H1 (cell line): ENCODE results near the gene ARMC10. TPM values are rescaled to one million over a fixed set of nuclear protein-coding genes. Genes with fewer than 3 reads are reported as not detected.

Source experiments
- CTCF ChIA-PET: fragments of 300-600 bp; sonication (Branson Sonifier 250); formaldehyde crosslinking; loops from one replicate; lab custom pipeline; 2021; ENCODE audit not compliant: partially characterized antibody; lab: Charles Lee
- POLR2A ChIA-PET: fragments of 300-600 bp; sonication (Branson Sonifier 250); formaldehyde crosslinking; loops from one replicate; lab custom pipeline; 2021; ENCODE audit warnings: inconsistent platforms; ENCODE audit not compliant: partially characterized antibody; lab: Charles Lee
- DNase-seq, 2 experiments: peaks; one replicate each; pipeline versions ENCODE4 v3.0.0 to v3.0.0-alpha.2; 2010 to 2022; ENCODE audit warnings: low spot score in 2 of 2, low read depth in 1 of 2, mixed read lengths in 1 of 2
- FAIRE-seq: peaks from 2 replicates; lab custom pipeline; 2011; peaks lifted over from hg19 to GRCh38; lab: Jason Lieb, UNC
- H2AFZ ChIP-seq: 2 replicates; pipeline ENCODE4 v1.8.1; 2012; ENCODE audit warnings: low read length, inconsistent platforms
- H2AK5ac ChIP-seq: 2 replicates; pipeline ENCODE4 v1.6.1; 2013; ENCODE audit warnings: low read depth, low read length
- H2BK120ac ChIP-seq: replicated peaks from 2 replicates; pipeline ENCODE3; 2013; ENCODE audit warnings: low read depth, low read length, inconsistent platforms
- H2BK12ac ChIP-seq: 2 replicates; pipeline ENCODE4 v1.6.1; 2013; ENCODE audit warnings: low read depth, low read length
- H2BK15ac ChIP-seq: 2 replicates; pipeline ENCODE4 v1.6.1; 2013; ENCODE audit warnings: low read length
- H2BK20ac ChIP-seq: 2 replicates; pipeline ENCODE4 v1.6.1; 2013; ENCODE audit warnings: low read length
- H2BK5ac ChIP-seq: 2 replicates; pipeline ENCODE4 v1.6.1; 2013; ENCODE audit warnings: low read depth, low read length
- H3K14ac ChIP-seq: 2 replicates; pipeline ENCODE4 v1.6.1; 2013; ENCODE audit warnings: inconsistent platforms; ENCODE audit not compliant: insufficient read length
- H3K18ac ChIP-seq: 2 replicates; pipeline ENCODE4 v1.6.1; 2013; ENCODE audit warnings: low read length; ENCODE audit errors: extremely low read depth
- H3K23ac ChIP-seq: 2 replicates; pipeline ENCODE4 v1.6.1; 2013; ENCODE audit warnings: inconsistent platforms; ENCODE audit not compliant: insufficient read length
- H3K23me2 ChIP-seq: 2 replicates; pipeline ENCODE4 v1.6.1; 2013; ENCODE audit warnings: low read depth, low read length
- H3K27ac ChIP-seq: 2 replicates; pipeline ENCODE4 v1.6.1; 2011; ENCODE audit warnings: low read depth, low read length, inconsistent platforms
- H3K27me3 ChIP-seq, 4 experiments: replicated peaks in 1 of 4; 1 replicate in 1 of 4; 2 replicates in 3 of 4; pipeline versions ENCODE4 v1.6.1 to v1.8.1; 2011 to 2013; ENCODE audit warnings: low read length in 3 of 4, mild to moderate bottlenecking in 3 of 4, inconsistent platforms in 2 of 4, mixed read lengths in 2 of 4, moderate library complexity in 1 of 4; ENCODE audit not compliant: control insufficient read depth in 3 of 4, insufficient read depth in 3 of 4; ENCODE audit errors: extremely low read depth in 1 of 4
- H3K36me3 ChIP-seq, 4 experiments: 2 replicates each; pipeline versions ENCODE4 v1.6.1 to v1.8.1; 2011 to 2013; ENCODE audit warnings: mild to moderate bottlenecking in 4 of 4, low read length in 3 of 4, moderate library complexity in 2 of 4, control low read depth in 1 of 4, inconsistent platforms in 1 of 4; ENCODE audit not compliant: insufficient read depth in 4 of 4, control insufficient read depth in 2 of 4
- H3K4ac ChIP-seq: replicated peaks from 2 replicates; pipeline ENCODE3; 2013; ENCODE audit warnings: low read length, low read depth, mixed read lengths, inconsistent platforms; ENCODE audit not compliant: insufficient read length
- H3K4me1 ChIP-seq, 4 experiments: replicated peaks in 1 of 4; 1 replicate in 1 of 4; 2 replicates in 3 of 4; pipeline versions ENCODE4 v1.6.1 to v1.8.1; 2011 to 2013; ENCODE audit warnings: low read length in 3 of 4, inconsistent platforms in 2 of 4, mixed read lengths in 1 of 4; ENCODE audit not compliant: insufficient read depth in 4 of 4, control insufficient read depth in 3 of 4
- H3K4me2 ChIP-seq, 2 experiments: 2 replicates each; pipeline versions ENCODE4 v1.6.1 to v1.8.1; 2011 to 2013; ENCODE audit warnings: low read depth in 2 of 2, low read length in 2 of 2, control low read depth in 1 of 2, inconsistent platforms in 1 of 2, mild to moderate bottlenecking in 1 of 2; ENCODE audit not compliant: insufficient read depth in 1 of 2
- H3K4me3 ChIP-seq, 4 experiments: fragments of 200-600, 300-600 bp in 1 of 4; sonication (generic), shearing (Covaris generic), sonication (Bioruptor Twin) in 1 of 4; 2 replicates each; pipeline versions ENCODE4 v1.5.1 to v1.8.1; 2011 to 2016; ENCODE audit warnings: low read length in 4 of 4, low read depth in 3 of 4, control low read depth in 2 of 4, inconsistent platforms in 2 of 4, mild to moderate bottlenecking in 2 of 4, mixed read lengths in 1 of 4, moderate library complexity in 1 of 4; ENCODE audit not compliant: insufficient read depth in 2 of 4; ENCODE audit errors: extremely low read depth in 1 of 4
- H3K56ac ChIP-seq: replicated peaks from 2 replicates; pipeline ENCODE3; 2013; ENCODE audit warnings: low read depth, mild to moderate bottlenecking, mixed read lengths, low read length, inconsistent platforms; ENCODE audit not compliant: insufficient read length
- H3K79me1 ChIP-seq: 2 replicates; pipeline ENCODE4 v1.6.1; 2013; ENCODE audit warnings: low read depth, low read length, control low read depth
- H3K79me2 ChIP-seq, 2 experiments: 2 replicates each; pipeline versions ENCODE4 v1.6.1 to v1.8.1; 2012 to 2013; ENCODE audit warnings: low read length in 2 of 2, mild to moderate bottlenecking in 2 of 2, inconsistent platforms in 1 of 2; ENCODE audit not compliant: insufficient read depth in 2 of 2, control insufficient read depth in 1 of 2
- H3K9ac ChIP-seq, 4 experiments: replicated peaks in 1 of 4; 1 replicate in 1 of 4; 2 replicates in 3 of 4; pipeline versions ENCODE4 v1.6.1 to v1.8.1; 2011 to 2013; ENCODE audit warnings: low read depth in 3 of 4, low read length in 3 of 4, control low read depth in 2 of 4, mild to moderate bottlenecking in 2 of 4, moderate library complexity in 2 of 4, inconsistent platforms in 1 of 4; ENCODE audit errors: extremely low read depth in 1 of 4
- H3K9me3 ChIP-seq, 2 experiments: 2 replicates each; pipeline versions ENCODE4 v1.6.1 to v1.8.1; 2012 to 2013; ENCODE audit warnings: mild to moderate bottlenecking in 2 of 2, moderate library complexity in 2 of 2, control low read depth in 1 of 2, inconsistent platforms in 1 of 2, low read depth in 1 of 2, low read length in 1 of 2, mixed read lengths in 1 of 2; ENCODE audit not compliant: insufficient read depth in 2 of 2
- H4K20me1 ChIP-seq, 2 experiments: replicated peaks in 1 of 2; 2 replicates each; pipeline versions ENCODE3 to v1.8.1; 2011 to 2013; ENCODE audit warnings: inconsistent platforms in 2 of 2, low read length in 2 of 2, mild to moderate bottlenecking in 1 of 2; ENCODE audit not compliant: insufficient read depth in 2 of 2, control insufficient read depth in 1 of 2
- H4K5ac ChIP-seq: 2 replicates; pipeline ENCODE4 v1.6.1; 2013; ENCODE audit warnings: low read length, low read depth, mixed read lengths, inconsistent platforms; ENCODE audit not compliant: insufficient read length
- H4K8ac ChIP-seq: 2 replicates; pipeline ENCODE4 v1.8.0; 2013; ENCODE audit warnings: mild to moderate bottlenecking, moderate library complexity, low read length, inconsistent platforms; ENCODE audit not compliant: insufficient read depth; ENCODE audit errors: extremely low read depth
- H4K91ac ChIP-seq: replicated peaks from 2 replicates; pipeline ENCODE3; 2013; ENCODE audit warnings: low read length, mixed read lengths, inconsistent platforms; ENCODE audit not compliant: insufficient read length
- ATF3 ChIP-seq: IDR thresholded peaks from 2 replicates; pipeline ENCODE4 v1.6.1; 2011; ENCODE audit warnings: low read depth, mild to moderate bottlenecking, low read length; ENCODE audit not compliant: insufficient read depth
- CHD1 ChIP-seq: IDR thresholded peaks from 2 replicates; pipeline ENCODE4 v1.6.1; 2012; ENCODE audit warnings: low read depth, low read length, improper control_type of control experiment
- E2F6 ChIP-seq: IDR thresholded peaks from 2 replicates; pipeline ENCODE4 v1.6.1; 2012; ENCODE audit warnings: inconsistent platforms
- EGR1 ChIP-seq: IDR thresholded peaks from 2 replicates; pipeline ENCODE4 v1.6.1; 2011; ENCODE audit warnings: low read depth, low read length, borderline replicate concordance
- EP300 ChIP-seq, 2 experiments: IDR thresholded peaks; 1 replicate in 1 of 2; 2 replicates in 1 of 2; pipeline ENCODE4 v1.6.1; 2011 to 2012; ENCODE audit warnings: low read depth in 2 of 2, low read length in 2 of 2, mild to moderate bottlenecking in 2 of 2, borderline replicate concordance in 1 of 2, inconsistent platforms in 1 of 2, moderate library complexity in 1 of 2
- MAFK ChIP-seq: IDR thresholded peaks from 2 replicates; pipeline ENCODE4 v1.6.1; 2012; ENCODE audit warnings: low read depth, mild to moderate bottlenecking, improper control_type of control experiment, low read length
- POLR2A ChIP-seq, 2 experiments: IDR thresholded peaks; 1 replicate in 1 of 2; 2 replicates in 1 of 2; pipeline ENCODE4 v1.6.1; 2011; ENCODE audit warnings: low read depth in 2 of 2, low read length in 2 of 2, mild to moderate bottlenecking in 2 of 2; ENCODE audit errors: control extremely low read depth in 1 of 2
- POLR2AphosphoS5 ChIP-seq: IDR thresholded peaks from 2 replicates; pipeline ENCODE4 v1.6.1; 2011; ENCODE audit warnings: low read depth, low read length
- RBBP5 ChIP-seq: IDR thresholded peaks from 2 replicates; pipeline ENCODE4 v1.7.1; 2012; ENCODE audit warnings: low read depth, mild to moderate bottlenecking, inconsistent platforms, low read length, moderate library complexity, borderline replicate concordance
- SP1 ChIP-seq: IDR thresholded peaks from 2 replicates; pipeline ENCODE4 v1.6.1; 2011; ENCODE audit warnings: low read depth, low read length
- SRF ChIP-seq: IDR thresholded peaks from 2 replicates; pipeline ENCODE4 v1.6.1; 2011; ENCODE audit warnings: mild to moderate bottlenecking, low read depth, low read length, moderate library complexity
- TAF1 ChIP-seq: IDR thresholded peaks from 2 replicates; pipeline ENCODE4 v1.6.1; 2011; ENCODE audit warnings: mild to moderate bottlenecking, low read depth, low read length
- TBP ChIP-seq: IDR thresholded peaks from 2 replicates; pipeline ENCODE4 v1.6.1; 2011; ENCODE audit warnings: low read depth, low read length, improper control_type of control experiment
- ZNF274 ChIP-seq: IDR thresholded peaks from 2 replicates; pipeline ENCODE4 v1.7.0; 2012; ENCODE audit warnings: low read length, borderline replicate concordance; ENCODE audit errors: extremely low read depth
- WGBS, 2 experiments: shearing (Covaris generic) in 1 of 2; methylation state at CpG; one replicate each; pipeline versions ENCODE4 v1.1.6 to v1.1.7; 2013 to 2015; ENCODE audit warnings: low lambda C conversion rate in 2 of 2, mixed read lengths in 2 of 2, inconsistent platforms in 1 of 2, low coverage in 1 of 2, missing lambda C conversion rate in 1 of 2; ENCODE audit not compliant: insufficient replicate concordance in 2 of 2, insufficient coverage in 1 of 2, insufficient read length in 1 of 2; ENCODE audit errors: extremely low coverage in 1 of 2, missing lambda C conversion rate in 1 of 2; 5-methylcytosine and 5-hydroxymethylcytosine counted together
- polyA plus RNA-seq, 7 experiments: library from polyadenylated mRNA; depleted of rRNA in 3 of 7; stranded (reverse) in 5 of 7; unstranded in 2 of 7; fragments of >200 nt in 5 of 7; fragments of 200-250 nt in 2 of 7; gene quantifications; 1 replicate in 5 of 7; 2 replicates in 1 of 7; 4 replicates in 1 of 7; pipeline versions ENCODE4 v1.2.1 to v1.2.3, GENCODE V29; 2011 to 2013; ENCODE audit warnings: missing spikeins in 2 of 7, mixed read lengths in 2 of 7
- total RNA-seq: library from RNA; stranded (reverse); fragmentation: NEBNext Ultra II Directional; extraction: Animal tissue kit (Norgen Biotek cat#: 25700); gene quantifications from 2 replicates; pipeline ENCODE4 v1.2.1, GENCODE V29; 2021

The ARMC10 gene
- total and polyA plus RNA-seq, 2 of the 8 experiments (the other 6 are each of a cell fraction or from before 2014, with no cell fraction given), result 16.4 to 44.3 TPM

- Histone ChIP-seq H3K36me3 (no peaks in the 10 kb centered on the region; a peak in 1 of 8 replicates), H2BK120ac (no peak overlapping the region), H4K20me1 (no peaks in the 10 kb centered on the region), H3K9ac (no peak overlapping the region), H3K56ac (no peak overlapping the region), H3K4me3 (no peak overlapping the region), H2BK15ac (no peak overlapping the region), H4K5ac (no peak overlapping the region), H3K4me2 (no peak overlapping the region), H3K23ac (no peak overlapping the region), H2BK12ac (no peak overlapping the region), H3K23me2 (peaks cover 10% of the 10 kb centered on the region), H2AK5ac (no peak overlapping the region), H2BK5ac (no peak overlapping the region), H3K79me2 (peaks cover 0 to 39% of the 10 kb centered on the region in 2 experiments; a peak in 2 of 4 replicates), H4K91ac (no peak overlapping the region), H3K27me3 (no peaks in the 10 kb centered on the region), H2BK20ac (no peak overlapping the region), H2AFZ (no peak overlapping the region), H3K4me1 (peaks cover 0 to 3% (median 1%) of the 10 kb centered on the region in 4 experiments; a peak in 2 of 7 replicates), H3K9me3 (no peaks in the 10 kb centered on the region), H3K18ac (no peak overlapping the region), H4K8ac (no peak overlapping the region), H3K79me1 (no peaks in the 10 kb centered on the region; the same call in 1 of the 2 replicates), H3K4ac (no peak overlapping the region), H3K27ac (no peak overlapping the region), H3K14ac (no peak overlapping the region)
- DNase-seq (no peak), FAIRE-seq (no peak)
- ChIA-PET POLR2A (interaction anchor here (0.8 kb wide), 1 partner anchor 15 kb away, joined by 3 read pairs; no protein-coding TSS in a partner anchor), CTCF (interaction anchor here (0.7 to 0.9 kb wide), 2 partner anchors 15 to 610 kb away, joined by 3 to 4 read pairs; no protein-coding TSS in a partner anchor)
- 98% methylated on average over 3 of the region's 3 CpGs; no CpG with 5 or more reads in 1 of the 2 experiments for WGBS, 2 experiments
- no peak for TF ChIP-seq POLR2A (IDR thresholded peaks at IDR 0.05; ENCODE audit: control extremely low read depth in 1 of 2, low read depth in 2 of 2, low read length in 2 of 2)
- TF ChIP-seq TBP, result no peak
- no peak for TF ChIP-seq ATF3
- TF ChIP-seq POLR2AphosphoS5, result no peak
- no peak for TF ChIP-seq TAF1
- no peak for TF ChIP-seq CHD1
- no peak for TF ChIP-seq E2F6
- TF ChIP-seq MAFK, result no peak
- TF ChIP-seq RBBP5, result no peak
- no peak for TF ChIP-seq ZNF274
- TF ChIP-seq SRF, result no peak
- no peak for TF ChIP-seq EP300 (IDR thresholded peaks at IDR 0.05; ENCODE audit: borderline replicate concordance in 1 of 2, low read depth in 2 of 2, low read length in 2 of 2)
- no peak for TF ChIP-seq EGR1
- no peak for TF ChIP-seq SP1
Measured at GRCh38 chr7:103077318-103077717, 2.4 kb downstream of the ARMC10 start.
